Prostate gland (tissue), 2 donors: ENCODE measurements around the gene PDIA5. TPM values are rescaled to one million over a fixed set of nuclear protein-coding genes. Genes with fewer than 3 reads are reported as not detected.

Source experiments
- DNase-seq: peaks from one replicate; pipeline ENCODE4 v3.0.0-alpha.2; 2019; ENCODE audit warnings: low spot score
- H3K27ac ChIP-seq, 2 donors: fragments of 200-600 bp; sonication (generic); 2 replicates each; pipeline ENCODE4 v1.5.1; 2017 to 2019
- H3K27me3 ChIP-seq: fragments of 200-600 bp; sonication (generic); replicated peaks from 2 replicates; pipeline ENCODE4 v1.5.1; 2019; ENCODE audit not compliant: insufficient read depth
- H3K36me3 ChIP-seq, 2 donors: fragments of 200-600 bp; sonication (generic); 1 replicate in 1 of 2; 2 replicates in 1 of 2; pipeline versions ENCODE4 v1.5.1 to v1.8.1; 2017 to 2019
- H3K4me1 ChIP-seq: fragments of 200-600 bp; sonication (generic); replicated peaks from 2 replicates; pipeline ENCODE4 v1.5.1; 2019
- H3K4me3 ChIP-seq, 2 donors: fragments of 200-600 bp; sonication (generic); 2 replicates each; pipeline ENCODE4 v1.5.1; 2017 to 2019
- H3K9me3 ChIP-seq: fragments of 200-600 bp; sonication (generic); 2 replicates; pipeline ENCODE4 v1.5.1; 2017
- CTCF ChIP-seq, 4 experiments: fragments of 200-600 bp in 2 of 4; fragments of 450-650 bp in 2 of 4; sonication (generic) in 2 of 4; IDR thresholded peaks; 1 replicate in 3 of 4; 2 replicates in 1 of 4; pipeline ENCODE4 v1.5.1; 2016 to 2019; ENCODE audit warnings: antibody characterized with exemption in 4 of 4, mild to moderate bottlenecking in 2 of 4, moderate library complexity in 2 of 4
- POLR2A ChIP-seq: fragments of 450-650 bp; IDR thresholded peaks from one replicate; pipeline ENCODE4 v1.6.1; 2016; ENCODE audit warnings: antibody characterized with exemption, mild to moderate bottlenecking
- POLR2AphosphoS5 ChIP-seq: sonication (generic); formaldehyde crosslinking; IDR thresholded peaks from one replicate; pipeline ENCODE4 v1.6.1; 2017; ENCODE audit warnings: antibody characterized with exemption
- WGBS: methylation state at CpG from one replicate; pipeline ENCODE4 v1.1.5; 2018; 5-methylcytosine and 5-hydroxymethylcytosine counted together
- intact Hi-C: fragments of 100-400 bp; cut with DNase I; formaldehyde crosslinking; loops from one replicate; pipeline ENCODE4 v1.14.2; 2022
- total RNA-seq, 2 donors: library from RNA; depleted of rRNA; stranded (reverse); fragments of >200 nt; gene quantifications; one replicate each; pipeline ENCODE4 v1.1.0, GENCODE V29; 2016

Gene PDIA5
- total RNA-seq, 2 donors from 2014 or later, result 67.9 to 75.9 TPM

- intact Hi-C loops, result no loop called here
- TF ChIP-seq CTCF (IDR thresholded peaks at IDR 0.05) (no peak), POLR2AphosphoS5 (peak; percentile 24)
- Histone ChIP-seq H3K4me3 (no peak overlapping the region), H3K27me3 (no peaks in the 10 kb centered on the region), H3K27ac (peak overlapping the region; percentile 61 to 72), H3K36me3 (no peaks in the 10 kb centered on the region), H3K9me3 (no peaks in the 10 kb centered on the region), H3K4me1 (peaks cover 7% of the 10 kb centered on the region)
- 40% methylated on average over 4 of the region's 4 CpGs for WGBS
- peak; percentile 54 for DNase-seq
These were observed 90.9 kb downstream of the PDIA5 start for GRCh38 chr3:123157598-123158287.

DNA sequence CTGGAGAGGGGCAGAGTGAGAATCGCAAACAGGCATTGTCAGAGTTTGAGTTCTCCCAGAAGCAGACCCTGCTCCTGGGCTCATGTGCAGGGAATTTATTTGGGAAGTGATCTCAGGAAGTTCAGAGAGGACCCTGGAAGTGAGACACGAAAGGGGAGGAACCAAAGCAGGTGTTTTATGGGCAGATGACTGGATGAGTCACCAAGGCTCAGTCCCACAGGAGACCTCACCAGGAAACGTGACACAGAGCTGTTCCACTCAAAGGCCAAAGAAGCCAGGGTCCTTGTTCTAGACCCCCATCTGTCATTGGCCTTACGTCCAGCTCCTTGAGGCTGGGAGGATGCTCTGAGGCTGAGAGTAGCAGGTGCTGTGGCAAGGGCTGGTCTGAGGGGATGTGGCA is 91.5 kb downstream of the PDIA5 start:
- H3K36me3 ChIP-seq, result no peaks in the 10 kb centered on the region
- TF ChIP-seq CTCF (IDR thresholded peaks at IDR 0.05), result no peak
- no peak for TF ChIP-seq POLR2AphosphoS5
- no peaks in the 10 kb centered on the region for H3K9me3 ChIP-seq
- peak overlapping the region in 1 of 2 donors; percentile 72 for H3K27ac ChIP-seq
- 52% methylated on average over 4 of the region's 4 CpGs for WGBS
- H3K4me3 ChIP-seq, result no peak overlapping the region
- no peak for DNase-seq
- intact Hi-C loops, result no loop called here
- no peaks in the 10 kb centered on the region for H3K27me3 ChIP-seq
- H3K4me1 ChIP-seq, result peaks cover 7% of the 10 kb centered on the region

DNA sequence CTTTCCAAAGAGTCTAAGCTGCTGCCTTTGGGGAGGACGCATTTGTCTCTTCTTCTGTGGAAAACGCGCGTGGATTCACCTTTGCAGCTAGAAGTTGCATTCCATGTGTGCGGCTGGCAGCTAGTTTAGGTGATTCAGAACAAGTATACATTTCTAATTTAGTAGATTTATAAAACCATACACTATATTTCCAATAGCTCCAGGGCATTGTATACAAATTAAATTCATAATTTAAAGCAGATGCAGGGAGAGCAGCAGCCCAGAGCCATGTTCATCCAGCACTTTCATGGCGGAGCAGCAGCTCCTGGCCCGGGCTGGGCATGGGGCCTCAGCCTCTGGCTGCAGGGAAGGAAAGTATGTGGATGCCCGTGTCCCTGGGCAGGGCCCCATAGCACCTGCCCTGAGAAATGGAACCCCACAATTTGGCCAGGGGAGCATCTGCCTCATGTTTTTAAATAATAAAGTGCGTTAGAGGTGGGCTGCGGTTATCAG is 92.1 kb downstream of the PDIA5 start:
- Histone ChIP-seq H3K36me3 (no peaks in the 10 kb centered on the region), H3K4me1 (peaks cover 7% of the 10 kb centered on the region), H3K4me3 (no peak overlapping the region), H3K27ac (no peak overlapping the region), H3K9me3 (no peaks in the 10 kb centered on the region), H3K27me3 (no peaks in the 10 kb centered on the region)
- DNase-seq, result no peak
- intact Hi-C loops, result no loop called here
- 93% methylated on average over 10 of the region's 10 CpGs for WGBS
- no peak for TF ChIP-seq CTCF (IDR thresholded peaks at IDR 0.05)
- no peak for TF ChIP-seq POLR2A
- TF ChIP-seq POLR2AphosphoS5, result no peak

DNA sequence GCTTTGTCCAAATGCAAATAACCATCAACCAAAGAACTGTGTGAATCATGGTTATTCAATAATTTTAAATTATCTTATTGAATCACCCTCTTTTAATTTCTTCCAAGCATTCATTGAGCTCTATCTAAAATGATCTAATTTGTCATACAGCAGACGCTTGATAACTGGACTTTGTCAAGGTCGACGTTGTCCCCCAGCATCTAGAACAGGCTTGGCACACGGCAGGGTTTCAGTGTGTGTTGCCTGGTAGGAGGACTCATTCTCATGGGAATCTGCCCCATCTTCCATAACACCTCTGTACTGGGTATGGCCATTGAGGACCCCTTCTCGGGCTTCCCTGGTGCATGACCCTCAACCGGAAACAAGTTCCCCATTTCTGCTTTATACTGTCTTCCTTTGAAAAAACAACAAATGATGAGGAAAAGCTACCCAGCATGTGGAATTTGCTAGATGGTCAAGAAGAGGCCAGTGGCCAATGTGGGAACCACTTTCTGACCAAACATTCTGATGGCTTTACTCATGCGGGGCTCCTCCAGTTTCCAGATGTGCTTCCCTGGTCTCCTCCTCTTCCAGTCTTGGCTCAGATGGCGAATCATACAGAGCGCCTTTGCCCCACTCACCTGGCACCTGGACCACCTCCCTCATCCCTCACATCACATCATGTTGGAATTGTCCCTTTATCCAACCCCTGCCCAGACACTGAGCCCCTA is 93.3 kb downstream of the PDIA5 start:
- no peaks in the 10 kb centered on the region for H3K27me3 ChIP-seq

More for the DNA sequence above, 93.3 kb downstream of the PDIA5 start:
- Histone ChIP-seq H3K4me3 (no peak overlapping the region), H3K4me1 (peaks cover 7% of the 10 kb centered on the region), H3K36me3 (no peaks in the 10 kb centered on the region), H3K27ac (no peak overlapping the region), H3K9me3 (no peaks in the 10 kb centered on the region)
- TF ChIP-seq POLR2AphosphoS5 (no peak), POLR2A (no peak), CTCF (IDR thresholded peaks at IDR 0.05) (no peak)
- no peak for DNase-seq
- intact Hi-C loops, result no loop called here
- 86% methylated on average over 9 of the region's 9 CpGs for WGBS
